Neuron (in vitro differentiated cells): ENCODE measurements around the gene LMNB1.

Source experiments
- H2AFZ ChIP-seq: one replicate; pipeline ENCODE4 v1.6.1; 2013; ENCODE audit warnings: low read depth, mild to moderate bottlenecking, inconsistent platforms, low read length, moderate library complexity
- H3K27me3 ChIP-seq: one replicate; pipeline ENCODE4 v1.6.1; 2013; ENCODE audit warnings: low read length; ENCODE audit not compliant: insufficient read depth
- H3K36me3 ChIP-seq: one replicate; pipeline ENCODE4 v1.6.1; 2013; ENCODE audit warnings: low read length; ENCODE audit not compliant: insufficient read depth
- H3K4me1 ChIP-seq: one replicate; pipeline ENCODE4 v1.6.1; 2013; ENCODE audit warnings: low read length; ENCODE audit not compliant: insufficient read depth
- H3K4me3 ChIP-seq: 2 replicates; pipeline ENCODE4 v1.5.1; 2013; ENCODE audit warnings: mild to moderate bottlenecking, low read length, moderate library complexity
- H3K9me3 ChIP-seq: one replicate; pipeline ENCODE4 v1.6.1; 2013; ENCODE audit warnings: low read length

LMNB1 gene

GRCh38 chr5:126858441-126858840 lies 81.5 kb downstream of the LMNB1 start:
- no peaks in the 10 kb centered on the region for H3K36me3 ChIP-seq
- no peaks in the 10 kb centered on the region for H3K9me3 ChIP-seq
- peaks cover 5% of the 10 kb centered on the region for H3K4me1 ChIP-seq
- no peak overlapping the region for H2AFZ ChIP-seq
- no peaks in the 10 kb centered on the region for H3K27me3 ChIP-seq
- H3K4me3 ChIP-seq: no peak overlapping the region

- Histone ChIP-seq H2AFZ (no peak overlapping the region), H3K36me3 (no peaks in the 10 kb centered on the region), H3K9me3 (no peaks in the 10 kb centered on the region), H3K4me3 (no peak overlapping the region), H3K4me1 (peaks cover under 1% of the 10 kb centered on the region), H3K27me3 (no peaks in the 10 kb centered on the region)
These were observed 86.5 kb downstream of the LMNB1 start for GRCh38 chr5:126863402-126863801.

GRCh38 chr5:126864042-126864688 lies 87.2 kb downstream of the LMNB1 start:
- Histone ChIP-seq H3K4me1 (peaks cover 8% of the 10 kb centered on the region), H2AFZ (no peak overlapping the region), H3K27me3 (no peaks in the 10 kb centered on the region), H3K4me3 (no peak overlapping the region), H3K9me3 (no peaks in the 10 kb centered on the region), H3K36me3 (no peaks in the 10 kb centered on the region)

- Histone ChIP-seq H3K4me1 (peaks cover 13% of the 10 kb centered on the region), H3K4me3 (no peak overlapping the region), H2AFZ (no peak overlapping the region), H3K27me3 (no peaks in the 10 kb centered on the region), H3K36me3 (no peaks in the 10 kb centered on the region), H3K9me3 (no peaks in the 10 kb centered on the region)
These were observed 88.4 kb downstream of the LMNB1 start for GRCh38 chr5:126865299-126865698.

- H3K4me3 ChIP-seq: no peak overlapping the region
- peaks cover 13% of the 10 kb centered on the region for H3K4me1 ChIP-seq
- no peak overlapping the region for H2AFZ ChIP-seq
- H3K27me3 ChIP-seq: no peaks in the 10 kb centered on the region
- H3K36me3 ChIP-seq: no peaks in the 10 kb centered on the region
- H3K9me3 ChIP-seq: no peaks in the 10 kb centered on the region
These were observed 90.1 kb downstream of the LMNB1 start for GRCh38 chr5:126866851-126867636.

- no peaks in the 10 kb centered on the region for H3K27me3 ChIP-seq
- no peaks in the 10 kb centered on the region for H3K36me3 ChIP-seq
- H2AFZ ChIP-seq: peak overlapping the region; percentile 52
- peak overlapping the region; percentile 44 for H3K4me3 ChIP-seq
- peaks cover 13% of the 10 kb centered on the region for H3K4me1 ChIP-seq
- H3K9me3 ChIP-seq: no peaks in the 10 kb centered on the region
These were observed 91.5 kb downstream of the LMNB1 start for GRCh38 chr5:126868338-126869004.

GRCh38 chr5:126869005-126869451 lies 92.1 kb downstream of the LMNB1 start:
- Histone ChIP-seq H3K9me3 (no peaks in the 10 kb centered on the region), H3K4me1 (peaks cover 13% of the 10 kb centered on the region), H2AFZ (peak overlapping the region; percentile 52), H3K4me3 (peak overlapping the region; percentile 44), H3K27me3 (no peaks in the 10 kb centered on the region), H3K36me3 (no peaks in the 10 kb centered on the region)

- no peaks in the 10 kb centered on the region for H3K36me3 ChIP-seq
- H3K4me1 ChIP-seq: peaks cover 20% of the 10 kb centered on the region
- H3K4me3 ChIP-seq: no peak overlapping the region
- no peaks in the 10 kb centered on the region for H3K27me3 ChIP-seq
- H3K9me3 ChIP-seq: no peaks in the 10 kb centered on the region
- H2AFZ ChIP-seq: no peak overlapping the region
These were observed 94.5 kb downstream of the LMNB1 start for GRCh38 chr5:126871441-126871840.

- H2AFZ ChIP-seq: no peak overlapping the region
- H3K36me3 ChIP-seq: no peaks in the 10 kb centered on the region
- H3K4me3 ChIP-seq: no peak overlapping the region
- no peaks in the 10 kb centered on the region for H3K9me3 ChIP-seq
- peaks cover 26% of the 10 kb centered on the region for H3K4me1 ChIP-seq
- no peaks in the 10 kb centered on the region for H3K27me3 ChIP-seq
These were observed 95.8 kb downstream of the LMNB1 start for GRCh38 chr5:126872561-126873354.

- H3K27me3 ChIP-seq: no peaks in the 10 kb centered on the region
- H2AFZ ChIP-seq: no peak overlapping the region
- no peaks in the 10 kb centered on the region for H3K36me3 ChIP-seq
- no peaks in the 10 kb centered on the region for H3K9me3 ChIP-seq
- H3K4me1 ChIP-seq: peaks cover 13% of the 10 kb centered on the region
- no peak overlapping the region for H3K4me3 ChIP-seq
These were observed 98.4 kb downstream of the LMNB1 start for GRCh38 chr5:126875303-126875785.

- Histone ChIP-seq H3K4me1 (peaks cover 13% of the 10 kb centered on the region), H3K27me3 (no peaks in the 10 kb centered on the region), H3K4me3 (no peak overlapping the region), H3K36me3 (no peaks in the 10 kb centered on the region), H3K9me3 (no peaks in the 10 kb centered on the region), H2AFZ (no peak overlapping the region)
These were observed 100.7 kb downstream of the LMNB1 start for GRCh38 chr5:126877602-126878001.

GRCh38 chr5:126878085-126878484 lies 101.1 kb downstream of the LMNB1 start:
- H3K4me3 ChIP-seq: no peak overlapping the region
- no peaks in the 10 kb centered on the region for H3K27me3 ChIP-seq
- no peak overlapping the region for H2AFZ ChIP-seq
- no peaks in the 10 kb centered on the region for H3K9me3 ChIP-seq
- peaks cover 13% of the 10 kb centered on the region for H3K4me1 ChIP-seq
- no peaks in the 10 kb centered on the region for H3K36me3 ChIP-seq
